ENCODE data around the gene NUDT6. TPM values are rescaled to one million over a fixed set of nuclear protein-coding genes. Genes with fewer than 3 reads are reported as not detected.

Gene NUDT6
- polyA plus RNA-seq, 1 donor from 2014 or later: 12.4 TPM

- Histone ChIP-seq H4K20me1 (ENCODE audit: insufficient read depth) (no peaks in the 10 kb centered on the region), H3K4me2 (ENCODE audit: low read length) (no peak overlapping the region), H3K9me3 (ENCODE audit: low read length) (no peaks in the 10 kb centered on the region), H3F3A (ENCODE audit: insufficient read depth, low read length, poor library complexity, severe bottlenecking) (no peaks in the 10 kb centered on the region), H3K27me3 (ENCODE audit: insufficient read depth, low read depth, low read length) (no peaks in the 10 kb centered on the region), H3K4me3 (ENCODE audit: low read length) (no peak overlapping the region), H3K27ac (ENCODE audit: low read length) (no peak overlapping the region), H3K36me3 (ENCODE audit: insufficient read depth, low read length) (no peaks in the 10 kb centered on the region), H3K9ac (ENCODE audit: low read length) (no peak overlapping the region), H3K79me2 (replicated peaks; ENCODE audit: insufficient read depth, low read length) (no peaks in the 10 kb centered on the region), H3K9me2 (ENCODE audit: insufficient read depth, low read length) (no peaks in the 10 kb centered on the region), H2AFZ (ENCODE audit: low read depth, low read length) (no peak overlapping the region)
- TF ChIP-seq REST (IDR thresholded peaks at IDR 0.05; ENCODE audit: borderline replicate concordance): no peak
- no peak for TF ChIP-seq RAD21 (conservative IDR thresholded peaks at IDR 0.05)
- no peak for TF ChIP-seq TAF1 (IDR thresholded peaks at IDR 0.05; ENCODE audit: low read depth)
- TF ChIP-seq SMC3 (conservative IDR thresholded peaks at IDR 0.05; ENCODE audit: poor library complexity): no peak
- no peak for TF ChIP-seq POLR2AphosphoS5 (IDR thresholded peaks at IDR 0.05)
- TF ChIP-seq MXI1 (conservative IDR thresholded peaks at IDR 0.05; ENCODE audit: poor library complexity, severe bottlenecking): no peak
- no peak for TF ChIP-seq CTCF (IDR thresholded peaks at IDR 0.05; ENCODE audit: poor library complexity, severe bottlenecking)
- TF ChIP-seq EP300 (conservative IDR thresholded peaks at IDR 0.05; ENCODE audit: poor library complexity, severe bottlenecking): no peak
Observed at GRCh38 chr4:122911588-122911987, 10.8 kb downstream of the NUDT6 start.

- Histone ChIP-seq H3K27ac (ENCODE audit: low read length) (no peak overlapping the region), H3K9me2 (ENCODE audit: insufficient read depth, low read length) (no peaks in the 10 kb centered on the region), H3K27me3 (ENCODE audit: insufficient read depth, low read depth, low read length) (no peaks in the 10 kb centered on the region), H3K9ac (ENCODE audit: low read length) (no peak overlapping the region), H3K4me2 (ENCODE audit: low read length) (no peak overlapping the region), H2AFZ (ENCODE audit: low read depth, low read length) (no peak overlapping the region), H3F3A (ENCODE audit: insufficient read depth, low read length, poor library complexity, severe bottlenecking) (no peaks in the 10 kb centered on the region), H3K36me3 (ENCODE audit: insufficient read depth, low read length) (no peaks in the 10 kb centered on the region), H3K79me2 (replicated peaks; ENCODE audit: insufficient read depth, low read length) (no peaks in the 10 kb centered on the region), H3K9me3 (ENCODE audit: low read length) (no peaks in the 10 kb centered on the region), H4K20me1 (ENCODE audit: insufficient read depth) (no peaks in the 10 kb centered on the region), H3K4me3 (ENCODE audit: low read length) (no peak overlapping the region)
- TF ChIP-seq POLR2AphosphoS5 (IDR thresholded peaks at IDR 0.05) (no peak), EP300 (conservative IDR thresholded peaks at IDR 0.05; ENCODE audit: poor library complexity, severe bottlenecking) (no peak), MXI1 (conservative IDR thresholded peaks at IDR 0.05; ENCODE audit: poor library complexity, severe bottlenecking) (no peak), CTCF (IDR thresholded peaks at IDR 0.05; ENCODE audit: poor library complexity, severe bottlenecking) (no peak), TAF1 (IDR thresholded peaks at IDR 0.05; ENCODE audit: low read depth) (no peak), RAD21 (conservative IDR thresholded peaks at IDR 0.05) (no peak), EZH2 (IDR thresholded peaks at IDR 0.05; ENCODE audit: borderline replicate concordance, insufficient read depth, low read length, poor library complexity, severe bottlenecking) (no peak), REST (IDR thresholded peaks at IDR 0.05; ENCODE audit: borderline replicate concordance) (no peak)
Observed at GRCh38 chr4:122909683-122910082, 12.7 kb downstream of the NUDT6 start.

Data from neural cell (in vitro differentiated cells).